B cell (primary cell): ENCODE data around the gene CASS4. TPM values are rescaled to one million over a fixed set of nuclear protein-coding genes. Genes with fewer than 3 reads are reported as not detected.

Experiments used
- ATAC-seq: fragments of 200-7000 bp; cut with Tn5 transposase; one replicate; pipeline ENCODE4 v1.10.0; 2021; ENCODE audit warnings: low read depth, mild to moderate bottlenecking, moderate number of reproducible peaks, moderate library complexity
- CTCF ChIA-PET: fragments of 350-600 bp; sonication (Branson Sonifier 250); formaldehyde crosslinking; loops from one replicate; lab custom pipeline; 2021; ENCODE audit warnings: antibody characterized with exemption, inconsistent platforms; lab: Charles Lee
- POLR2A ChIA-PET: fragments of 350-600 bp; sonication (Branson Sonifier 250); formaldehyde crosslinking; loops from one replicate; lab custom pipeline; 2021; ENCODE audit warnings: antibody characterized with exemption; lab: Charles Lee
- DNase-seq: peaks from one replicate; pipeline ENCODE4 v3.0.0; 2013
- H2AFZ ChIP-seq: 2 replicates; pipeline ENCODE4 v1.6.1; 2012; ENCODE audit warnings: mild to moderate bottlenecking, low read depth, low read length; ENCODE audit not compliant: insufficient read depth, poor library complexity, severe bottlenecking
- H3K27ac ChIP-seq, 2 donors: 1 replicate in 1 of 2; 2 replicates in 1 of 2; pipeline ENCODE4 v1.5.1; 2012 to 2013; ENCODE audit warnings: low read length in 2 of 2, mild to moderate bottlenecking in 2 of 2, moderate library complexity in 1 of 2
- H3K27me3 ChIP-seq, 4 experiments: fragments of 200-600 bp in 1 of 4; sonication (generic) in 1 of 4; replicated peaks in 1 of 4; 1 replicate in 2 of 4; 2 replicates in 2 of 4; pipeline versions ENCODE4 v1.6.1 to v1.7.0; 2013 to 2016; ENCODE audit warnings: low read length in 3 of 4, mild to moderate bottlenecking in 2 of 4, mixed read lengths in 1 of 4, moderate library complexity in 1 of 4; ENCODE audit not compliant: insufficient read depth in 4 of 4, control insufficient read depth in 3 of 4; ENCODE audit errors: control extremely low read depth in 1 of 4
- H3K36me3 ChIP-seq, 2 experiments: replicated peaks in 1 of 2; 1 replicate in 1 of 2; 2 replicates in 1 of 2; pipeline versions ENCODE4 v1.6.1 to v1.7.1; 2013; ENCODE audit warnings: low read length in 1 of 2; ENCODE audit not compliant: insufficient read depth in 2 of 2, control insufficient read depth in 1 of 2; ENCODE audit errors: control extremely low read depth in 1 of 2, extremely low read depth in 1 of 2
- H3K4me1 ChIP-seq, 2 donors: fragments of 200-600 bp in 1 of 2; sonication (generic) in 1 of 2; 1 replicate in 1 of 2; 2 replicates in 1 of 2; pipeline versions ENCODE4 v1.5.1 to v1.6.1; 2013 to 2017; ENCODE audit warnings: low read length in 2 of 2; ENCODE audit not compliant: control insufficient read depth in 2 of 2, insufficient read depth in 2 of 2
- H3K4me2 ChIP-seq: replicated peaks from 2 replicates; pipeline ENCODE3; 2012; ENCODE audit warnings: mild to moderate bottlenecking, low read depth, low read length; ENCODE audit not compliant: poor library complexity, severe bottlenecking
- H3K4me3 ChIP-seq, 5 experiments: fragments of 200-600 bp in 1 of 5; sonication (generic) in 1 of 5; 1 replicate in 3 of 5; 2 replicates in 2 of 5; pipeline versions ENCODE4 v1.5.1 to v1.7.0; 2011 to 2016; ENCODE audit warnings: low read length in 4 of 5, mild to moderate bottlenecking in 4 of 5, low read depth in 2 of 5, control low read depth in 1 of 5, moderate library complexity in 1 of 5; ENCODE audit not compliant: insufficient read depth in 1 of 5; ENCODE audit errors: control extremely low read depth in 1 of 5, extremely low read depth in 1 of 5
- H3K79me2 ChIP-seq: fragments of 200-600 bp; sonication (generic); one replicate; pipeline ENCODE4 v1.6.0; 2016; ENCODE audit warnings: low read length; ENCODE audit not compliant: control insufficient read depth, insufficient read depth
- H3K9ac ChIP-seq: fragments of 200-600 bp; sonication (generic); 2 replicates; pipeline ENCODE4 v1.6.1; 2017; ENCODE audit warnings: mild to moderate bottlenecking, low read length, moderate library complexity
- H3K9me3 ChIP-seq, 3 donors: one replicate each; pipeline versions ENCODE4 v1.6.1 to v1.7.1; 2013; ENCODE audit warnings: low read length in 2 of 3; ENCODE audit not compliant: control insufficient read depth in 2 of 3, insufficient read depth in 1 of 3; ENCODE audit errors: control extremely low read depth in 1 of 3
- H4K20me1 ChIP-seq: 2 replicates; pipeline ENCODE4 v1.6.0; 2012; ENCODE audit warnings: mild to moderate bottlenecking, low read length; ENCODE audit not compliant: insufficient read depth, control insufficient read depth, poor library complexity, severe bottlenecking
- H3K27ac Mint-ChIP-seq: one replicate; pipeline ENCODE4 v1.8.0; 2021; ENCODE audit warnings: mixed read lengths
- H3K27me3 Mint-ChIP-seq: one replicate; pipeline ENCODE4 v1.8.0; 2021; ENCODE audit warnings: mixed read lengths
- H3K4me1 Mint-ChIP-seq: one replicate; pipeline ENCODE4 v1.8.0; 2021; ENCODE audit warnings: mixed read lengths
- H3K4me3 Mint-ChIP-seq: one replicate; pipeline ENCODE4 v1.8.0; 2021; ENCODE audit warnings: mixed read lengths
- H3K9me3 Mint-ChIP-seq: one replicate; pipeline ENCODE4 v1.8.0; 2022; ENCODE audit warnings: mixed read lengths; ENCODE audit not compliant: insufficient read depth
- EZH2 ChIP-seq: IDR thresholded peaks from 2 replicates; pipeline ENCODE4 v1.6.1; 2012; ENCODE audit warnings: borderline replicate concordance, low read depth, mild to moderate bottlenecking, moderate library complexity, low read length; ENCODE audit not compliant: insufficient read depth, poor library complexity, severe bottlenecking
- WGBS: methylation state at CpG from one replicate; pipeline ENCODE4 v1.1.5; 2013; ENCODE audit warnings: missing lambda C conversion rate; ENCODE audit not compliant: insufficient coverage; 5-methylcytosine and 5-hydroxymethylcytosine counted together
- intact Hi-C: fragments of 100-400 bp; cut with micrococcal nuclease; formaldehyde crosslinking; loops from one replicate; pipeline ENCODE4 v1.10.0; 2022
- polyA plus RNA-seq: library from polyadenylated mRNA; depleted of rRNA; stranded (reverse); fragments of >200 nt; gene quantifications from 2 replicates; pipeline ENCODE4 v1.2.3, GENCODE V29; 2012
- total RNA-seq, 2 donors: library from RNA; stranded (reverse); fragments of 120-200 nt in 1 of 2; gene quantifications; 1 replicate in 1 of 2; 2 replicates in 1 of 2; pipeline versions ENCODE4 v1.2.3 to v1.2.4, GENCODE V29; 2013 to 2022
- TF ChIP-seq, protein P1 (sequence below): fragments of 200-600 bp; IDR thresholded peaks from one replicate; pipeline ENCODE4 v1.8.0; 2022; ENCODE audit warnings: antibody characterized with exemption, mild to moderate bottlenecking

Gene CASS4
- total and polyA plus RNA-seq, 2 donors (not counting 1 experiment from before 2014, with no cell fraction given), result 0.42 to 0.45 TPM

- peaks cover 0 to 5% of the 10 kb centered on the region in 2 donors for H3K4me1 ChIP-seq
- no peak overlapping the region for H3K4me3 ChIP-seq
- H3K36me3 ChIP-seq, result no peaks in the 10 kb centered on the region
- no peaks in the 10 kb centered on the region for H3K79me2 ChIP-seq
- Mint-ChIP-seq H3K4me3 (no peak overlapping the region), H3K27ac (no peak overlapping the region), H3K27me3 (no peaks in the 10 kb centered on the region), H3K9me3 (no peaks in the 10 kb centered on the region), H3K4me1 (peaks cover 5% of the 10 kb centered on the region)
- no peak overlapping the region for H2AFZ ChIP-seq
- POLR2A ChIA-PET, result no interaction called here
- TF ChIP-seq, protein P1, sequence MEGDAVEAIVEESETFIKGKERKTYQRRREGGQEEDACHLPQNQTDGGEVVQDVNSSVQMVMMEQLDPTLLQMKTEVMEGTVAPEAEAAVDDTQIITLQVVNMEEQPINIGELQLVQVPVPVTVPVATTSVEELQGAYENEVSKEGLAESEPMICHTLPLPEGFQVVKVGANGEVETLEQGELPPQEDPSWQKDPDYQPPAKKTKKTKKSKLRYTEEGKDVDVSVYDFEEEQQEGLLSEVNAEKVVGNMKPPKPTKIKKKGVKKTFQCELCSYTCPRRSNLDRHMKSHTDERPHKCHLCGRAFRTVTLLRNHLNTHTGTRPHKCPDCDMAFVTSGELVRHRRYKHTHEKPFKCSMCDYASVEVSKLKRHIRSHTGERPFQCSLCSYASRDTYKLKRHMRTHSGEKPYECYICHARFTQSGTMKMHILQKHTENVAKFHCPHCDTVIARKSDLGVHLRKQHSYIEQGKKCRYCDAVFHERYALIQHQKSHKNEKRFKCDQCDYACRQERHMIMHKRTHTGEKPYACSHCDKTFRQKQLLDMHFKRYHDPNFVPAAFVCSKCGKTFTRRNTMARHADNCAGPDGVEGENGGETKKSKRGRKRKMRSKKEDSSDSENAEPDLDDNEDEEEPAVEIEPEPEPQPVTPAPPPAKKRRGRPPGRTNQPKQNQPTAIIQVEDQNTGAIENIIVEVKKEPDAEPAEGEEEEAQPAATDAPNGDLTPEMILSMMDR, result no peak
- no peak for TF ChIP-seq EZH2
- no peaks in the 10 kb centered on the region for H3K9me3 ChIP-seq
- H3K9ac ChIP-seq, result no peak overlapping the region
- ATAC-seq (no peak), DNase-seq (no peak)
- no peak overlapping the region for H3K27ac ChIP-seq
- peaks cover 0 to 3% (median 0%) of the 10 kb centered on the region in 4 experiments for H3K27me3 ChIP-seq
- 75% methylated on average over 4 of the region's 4 CpGs for WGBS
- intact Hi-C loops, result no loop called here
- H4K20me1 ChIP-seq, result no peaks in the 10 kb centered on the region
- H3K4me2 ChIP-seq, result no peak overlapping the region
- CTCF ChIA-PET, result no interaction called here
These were observed 5.9 kb downstream of the CASS4 start for GRCh38 chr20:56417911-56418310.

GRCh38 chr20:56418385-56418861 is 6.4 kb downstream of the CASS4 start:
- peaks cover 5% of the 10 kb centered on the region for H3K4me1 Mint-ChIP-seq
- Histone ChIP-seq H3K4me3 (no peak overlapping the region), H3K27ac (no peak overlapping the region), H3K36me3 (no peaks in the 10 kb centered on the region), H4K20me1 (no peaks in the 10 kb centered on the region), H3K9me3 (no peaks in the 10 kb centered on the region), H3K4me2 (no peak overlapping the region), H2AFZ (no peak overlapping the region), H3K4me1 (peaks cover 0 to 5% of the 10 kb centered on the region in 2 donors), H3K79me2 (no peaks in the 10 kb centered on the region), H3K9ac (no peak overlapping the region), H3K27me3 (peaks cover 0 to 3% (median 0%) of the 10 kb centered on the region in 4 experiments)
- no peak overlapping the region for H3K4me3 Mint-ChIP-seq
- ChIA-PET CTCF (no interaction called here), POLR2A (no interaction called here)
- WGBS, result 18% methylated on average over 9 of the region's 11 CpGs
- H3K27me3 Mint-ChIP-seq, result no peaks in the 10 kb centered on the region
- H3K9me3 Mint-ChIP-seq, result no peaks in the 10 kb centered on the region
- TF ChIP-seq EZH2, result no peak
- TF ChIP-seq, protein P1, result no peak
- intact Hi-C loops, result no loop called here
- ATAC-seq (no peak), DNase-seq (no peak)
- no peak overlapping the region for H3K27ac Mint-ChIP-seq
